HG02885 (cell line): ENCODE measurements around the gene DDX17.
A peak's percentile ranks its signal among the peaks of the same experiment; 100 is the strongest.

Experiments used
- ATAC-seq: cut with Tn5 transposase; IDR thresholded peaks from one replicate; pipeline ENCODE4 v1.9.1; 2021; ENCODE audit warnings: mild to moderate bottlenecking; ENCODE audit not compliant: unreplicated experiment, poor library complexity

DDX17 gene

GRCh38 chr22:38467904-38468442 is 38.1 kb downstream of the DDX17 start, which contains the start of gene KDELR3:
KDELR3 (plus strand) TSS chr22:38468096; CDS start chr22:38468234, 138 bp downstream.
- peak; percentile 48 for ATAC-seq

- no peak for ATAC-seq
Measured at GRCh38 chr22:38467438-38467903, 38.6 kb downstream of the DDX17 start.

GRCh38 chr22:38465673-38466490 is 40.2 kb downstream of the DDX17 start:
- ATAC-seq, result no peak

- no peak for ATAC-seq
Measured at GRCh38 chr22:38464992-38465672, 41.0 kb downstream of the DDX17 start.

GRCh38 chr22:38462960-38463784 is 42.9 kb downstream of the DDX17 start:
- no peak for ATAC-seq

- ATAC-seq, result no peak
Measured at GRCh38 chr22:38461414-38462081, 44.6 kb downstream of the DDX17 start.

- ATAC-seq, result no peak
Measured at GRCh38 chr22:38461057-38461413, 45.1 kb downstream of the DDX17 start.

GRCh38 chr22:38460426-38460840 is 45.7 kb downstream of the DDX17 start:
- no peak for ATAC-seq

- no peak for ATAC-seq
Measured at GRCh38 chr22:38456841-38457699, 49.0 kb downstream of the DDX17 start.

GRCh38 chr22:38456272-38456835 is 49.8 kb downstream of the DDX17 start:
- ATAC-seq, result no peak

- ATAC-seq, result no peak
Measured at GRCh38 chr22:38455530-38456271, 50.4 kb downstream of the DDX17 start.

GRCh38 chr22:38455076-38455529 is 51.0 kb downstream of the DDX17 start, which contains the start of gene KCNJ4:
KCNJ4 (minus strand) TSS chr22:38455199; CDS start chr22:38428132, 27,067 bp downstream.
- ATAC-seq, result no peak

GRCh38 chr22:38454353-38455075 is 51.6 kb downstream of the DDX17 start:
- ATAC-seq, result no peak

GRCh38 chr22:38453996-38454352 is 52.1 kb downstream of the DDX17 start:
- no peak for ATAC-seq

GRCh38 chr22:38453066-38453672 is 52.9 kb downstream of the DDX17 start:
- no peak for ATAC-seq

GRCh38 chr22:38452373-38453065 is 53.6 kb downstream of the DDX17 start:
- no peak for ATAC-seq
